Femur (tissue), 1 donor: Measurements from ENCODE around the gene SLC16A3.

Experiments used
- DNase-seq: peaks from one replicate; pipeline ENCODE4 v3.0.0-alpha.2; 2017

SLC16A3 gene

DNA sequence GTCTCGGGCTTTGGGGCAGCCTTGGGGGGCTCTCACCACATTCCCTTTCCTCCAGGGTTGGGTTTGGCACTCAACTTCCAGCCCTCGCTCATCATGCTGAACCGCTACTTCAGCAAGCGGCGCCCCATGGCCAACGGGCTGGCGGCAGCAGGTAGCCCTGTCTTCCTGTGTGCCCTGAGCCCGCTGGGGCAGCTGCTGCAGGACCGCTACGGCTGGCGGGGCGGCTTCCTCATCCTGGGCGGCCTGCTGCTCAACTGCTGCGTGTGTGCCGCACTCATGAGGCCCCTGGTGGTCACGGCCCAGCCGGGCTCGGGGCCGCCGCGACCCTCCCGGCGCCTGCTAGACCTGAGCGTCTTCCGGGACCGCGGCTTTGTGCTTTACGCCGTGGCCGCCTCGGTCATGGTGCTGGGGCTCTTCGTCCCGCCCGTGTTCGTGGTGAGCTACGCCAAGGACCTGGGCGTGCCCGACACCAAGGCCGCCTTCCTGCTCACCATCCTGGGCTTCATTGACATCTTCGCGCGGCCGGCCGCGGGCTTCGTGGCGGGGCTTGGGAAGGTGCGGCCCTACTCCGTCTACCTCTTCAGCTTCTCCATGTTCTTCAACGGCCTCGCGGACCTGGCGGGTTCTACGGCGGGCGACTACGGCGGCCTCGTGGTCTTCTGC is 8.4 kb downstream of the SLC16A3 start:
- DNase-seq = peak; percentile 43

DNA sequence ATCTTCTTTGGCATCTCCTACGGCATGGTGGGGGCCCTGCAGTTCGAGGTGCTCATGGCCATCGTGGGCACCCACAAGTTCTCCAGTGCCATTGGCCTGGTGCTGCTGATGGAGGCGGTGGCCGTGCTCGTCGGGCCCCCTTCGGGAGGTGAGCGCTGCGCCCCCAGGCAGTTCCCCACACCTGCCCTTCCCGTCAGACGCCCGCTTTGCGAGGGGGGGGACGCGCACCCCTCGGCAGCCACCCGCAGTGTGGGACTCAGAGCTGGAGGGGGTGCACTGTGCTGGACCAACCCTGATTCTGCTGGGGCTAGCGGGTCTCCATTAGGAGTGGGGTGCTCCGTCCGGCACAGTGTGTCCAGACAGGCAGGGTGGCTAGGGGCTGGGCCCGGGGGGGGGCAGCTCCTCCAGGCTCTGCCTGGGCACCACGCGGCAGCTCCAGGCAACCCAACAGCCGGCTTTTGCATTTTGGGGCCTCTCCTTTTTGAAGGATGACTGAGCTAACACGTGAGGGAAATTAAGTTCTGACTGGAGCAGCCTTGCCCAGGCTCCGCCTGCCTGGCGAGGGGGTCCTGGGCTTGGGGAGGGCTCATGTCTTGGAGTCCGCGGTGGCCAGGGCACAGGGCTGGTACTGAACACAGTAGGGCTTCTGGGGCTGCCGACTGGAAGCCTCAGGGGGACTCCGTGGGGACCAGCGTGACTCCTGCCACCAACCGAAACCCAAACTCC is 9.1 kb downstream of the SLC16A3 start:
- DNase-seq = peak; percentile 29

DNA sequence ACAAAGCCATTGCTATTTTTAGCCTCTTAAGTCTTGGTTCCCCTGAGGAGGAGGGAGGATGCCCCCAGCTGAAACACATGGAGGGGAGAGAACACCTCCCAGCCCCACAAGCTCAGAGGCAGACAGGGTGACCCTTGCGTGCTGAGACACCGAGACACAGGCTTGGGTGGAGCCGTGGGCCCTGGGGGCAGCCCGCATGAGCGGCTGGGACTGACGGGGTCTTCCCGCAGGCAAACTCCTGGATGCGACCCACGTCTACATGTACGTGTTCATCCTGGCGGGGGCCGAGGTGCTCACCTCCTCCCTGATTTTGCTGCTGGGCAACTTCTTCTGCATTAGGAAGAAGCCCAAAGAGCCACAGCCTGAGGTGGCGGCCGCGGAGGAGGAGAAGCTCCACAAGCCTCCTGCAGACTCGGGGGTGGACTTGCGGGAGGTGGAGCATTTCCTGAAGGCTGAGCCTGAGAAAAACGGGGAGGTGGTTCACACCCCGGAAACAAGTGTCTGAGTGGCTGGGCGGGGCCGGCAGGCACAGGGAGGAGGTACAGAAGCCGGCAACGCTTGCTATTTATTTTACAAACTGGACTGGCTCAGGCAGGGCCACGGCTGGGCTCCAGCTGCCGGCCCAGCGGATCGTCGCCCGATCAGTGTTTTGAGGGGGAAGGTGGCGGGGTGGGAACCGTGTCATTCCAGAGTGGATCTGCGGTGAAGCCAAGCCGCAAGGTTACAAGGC is 9.8 kb downstream of the SLC16A3 start:
- DNase-seq = peak; percentile 67

DNA sequence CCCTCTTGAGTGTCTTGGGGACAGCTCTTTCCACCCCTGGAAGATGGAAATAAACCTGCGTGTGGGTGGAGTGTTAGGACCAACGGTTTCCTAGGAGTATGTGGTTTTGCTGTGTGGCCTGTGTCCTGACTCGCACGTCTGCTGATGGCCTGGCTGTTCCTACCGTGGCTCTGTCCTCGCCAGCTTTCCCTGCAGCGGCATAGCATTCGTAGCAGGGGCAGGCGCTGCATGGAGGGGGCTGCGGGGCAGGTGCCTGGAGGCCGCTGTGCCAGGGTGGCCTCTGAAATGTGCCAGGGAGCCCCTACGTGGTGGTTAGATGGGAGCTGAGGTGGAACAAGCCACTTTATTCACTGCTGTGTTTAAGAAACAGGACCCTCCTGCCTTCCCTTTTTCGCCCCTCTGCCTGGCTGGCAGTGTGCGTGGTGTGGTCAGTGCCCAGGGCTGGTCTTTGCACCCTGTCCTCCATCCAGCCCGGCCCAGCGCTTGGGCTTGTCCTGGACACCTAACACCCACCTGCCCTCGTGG is 10.6 kb downstream of the SLC16A3 start:
- peak; percentile 21 for DNase-seq

DNA sequence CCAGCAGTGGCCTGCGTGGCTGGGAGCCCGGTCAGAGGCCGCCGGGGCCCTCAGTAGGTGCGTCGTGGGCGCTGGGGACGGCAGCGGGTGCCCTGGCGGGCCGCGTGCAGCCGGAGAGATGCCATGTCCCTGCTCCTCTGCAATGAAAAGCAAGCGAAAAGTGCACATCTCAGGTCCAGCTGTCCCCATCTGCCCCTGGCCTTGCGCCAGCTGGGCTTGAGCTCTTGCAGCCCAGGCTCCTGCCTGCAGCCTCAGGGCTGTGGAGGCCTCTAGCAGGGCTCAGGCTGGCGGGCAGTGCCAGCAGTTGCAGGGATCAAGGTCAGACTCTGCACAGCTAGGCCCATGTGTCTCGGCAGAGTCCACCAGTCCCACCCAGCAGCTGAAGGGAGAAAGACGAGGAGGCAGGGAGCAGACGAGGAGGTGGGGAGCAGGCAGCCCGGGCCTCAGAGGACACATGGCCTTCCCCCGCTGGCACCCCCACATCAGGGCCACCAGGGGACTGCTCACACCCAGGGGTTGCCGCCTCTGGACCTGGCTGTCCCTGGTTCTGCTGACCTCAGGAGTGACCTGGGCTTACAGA is 11.2 kb downstream of the SLC16A3 start:
- peak; percentile 49 for DNase-seq

DNA sequence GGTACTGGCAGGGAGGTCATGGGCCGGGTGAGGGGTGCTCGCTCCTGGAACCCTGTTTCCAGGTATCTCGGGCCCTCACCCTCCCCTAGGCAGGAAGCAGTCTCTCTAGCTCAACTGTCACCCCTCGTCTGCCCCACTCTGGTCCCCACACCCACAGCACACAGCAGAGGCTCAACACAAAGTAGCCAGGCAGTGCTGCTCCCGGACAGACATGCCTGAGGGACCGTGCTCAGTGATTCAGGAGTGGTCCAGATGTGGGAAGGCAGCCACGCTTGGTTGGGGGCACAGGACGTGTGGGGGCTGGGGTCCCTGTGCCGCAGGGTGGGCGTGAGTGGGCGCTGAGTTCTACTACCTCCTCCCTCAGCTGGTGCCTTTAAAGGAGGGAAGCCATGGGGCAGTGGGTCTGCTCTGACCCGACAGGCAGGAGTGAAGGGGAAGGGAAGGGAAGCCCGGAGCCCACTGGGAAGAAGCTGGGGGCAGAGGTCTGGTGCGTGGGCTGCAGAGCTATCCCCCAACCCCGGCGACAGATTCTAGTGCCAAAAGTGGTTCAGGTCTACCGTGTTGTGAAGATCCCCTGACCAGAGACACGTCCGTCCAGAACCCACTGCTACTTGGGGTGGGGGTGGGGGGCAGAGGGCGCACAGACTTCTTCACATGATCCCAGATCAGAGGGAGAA is 11.8 kb downstream of the SLC16A3 start:
- DNase-seq = peak; percentile 28

DNA sequence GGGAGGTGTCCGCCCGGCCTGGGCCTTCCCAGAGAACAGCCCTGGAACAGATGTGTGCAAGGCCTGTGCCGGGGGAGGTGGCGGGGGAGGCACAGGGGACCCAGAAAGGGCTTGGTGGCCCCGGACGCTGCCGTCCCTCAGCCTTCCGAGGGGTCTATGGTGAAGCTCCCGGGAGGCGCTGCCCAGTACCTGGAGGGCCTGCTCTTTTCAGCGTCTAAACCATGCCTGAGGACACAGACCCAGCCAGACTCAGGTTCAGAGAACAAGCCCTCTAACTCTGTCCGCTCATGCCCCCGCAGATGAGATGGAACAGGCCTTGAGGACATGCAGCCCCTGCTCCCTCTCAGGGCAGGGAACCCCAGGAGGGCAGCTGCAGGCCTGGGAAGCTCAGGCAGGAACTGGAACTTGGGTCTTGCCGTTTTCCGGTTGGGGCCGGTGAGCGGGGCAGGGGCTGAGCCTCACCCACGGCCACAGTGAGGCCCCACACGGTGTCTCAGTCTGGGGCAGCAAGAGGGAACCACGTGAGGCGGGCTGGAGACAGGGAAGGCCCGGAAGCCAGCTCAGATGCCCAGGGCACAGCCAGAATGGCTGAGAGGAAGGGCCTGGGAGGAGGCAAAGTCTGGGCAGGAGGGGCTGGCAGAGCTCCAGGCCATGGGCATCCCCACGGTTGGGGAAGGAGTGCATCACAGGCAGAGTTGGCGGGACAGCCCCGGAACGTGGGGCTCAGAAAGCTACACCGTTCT is 12.5 kb downstream of the SLC16A3 start:
- peak; percentile 78 for DNase-seq

DNA sequence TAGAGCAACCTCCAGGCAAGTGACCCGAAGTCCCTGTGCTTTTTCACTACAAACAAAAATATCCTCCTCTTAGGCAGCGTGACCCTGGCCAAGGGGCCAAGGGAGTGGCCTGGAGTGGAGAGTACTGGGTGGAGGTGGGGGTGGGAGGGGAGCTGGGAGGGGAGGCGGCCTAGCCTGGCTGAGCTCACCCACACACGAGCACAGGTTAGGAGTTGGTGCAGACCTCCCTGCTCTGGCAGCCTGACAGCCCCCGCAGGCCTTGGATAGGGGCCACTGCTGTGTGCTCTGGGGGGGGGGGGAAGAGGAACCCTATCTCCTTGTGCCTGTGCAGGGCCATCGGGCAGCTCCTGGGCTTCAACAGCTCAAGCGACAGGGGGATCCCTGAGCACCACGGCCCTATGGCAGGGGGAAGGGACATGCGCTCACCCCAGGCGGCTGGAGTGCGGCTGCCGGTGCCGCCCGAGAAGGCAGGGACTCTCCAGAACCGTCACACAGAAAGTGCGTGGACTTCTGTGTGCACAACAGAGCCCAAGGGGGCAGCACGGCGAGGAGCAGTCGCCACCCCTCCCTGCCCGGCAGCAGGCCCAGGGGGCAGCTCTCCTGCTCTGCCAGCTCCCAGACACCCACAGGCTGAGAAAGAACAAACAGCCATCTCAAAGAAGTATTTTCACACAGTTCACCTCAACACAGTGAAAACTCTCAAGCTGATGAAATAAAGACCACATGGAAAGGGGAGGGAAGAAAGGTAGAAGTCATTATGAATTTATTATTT is 13.3 kb downstream of the SLC16A3 start:
- peak; percentile 63 for DNase-seq

DNA sequence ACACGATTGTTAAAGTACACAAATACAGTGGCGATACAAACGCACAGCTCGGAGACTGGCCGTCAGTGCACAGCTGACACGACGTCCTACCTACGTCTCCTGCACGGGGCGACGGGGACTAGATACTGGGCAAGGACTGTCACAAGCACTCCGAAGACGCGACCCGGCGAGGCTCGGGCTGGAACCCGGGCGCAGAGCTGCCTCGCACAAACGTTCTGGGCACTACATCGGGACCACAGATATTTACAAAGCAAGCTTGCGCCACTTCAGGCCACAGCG is 13.8 kb downstream of the SLC16A3 start:
- DNase-seq = no peak

DNA sequence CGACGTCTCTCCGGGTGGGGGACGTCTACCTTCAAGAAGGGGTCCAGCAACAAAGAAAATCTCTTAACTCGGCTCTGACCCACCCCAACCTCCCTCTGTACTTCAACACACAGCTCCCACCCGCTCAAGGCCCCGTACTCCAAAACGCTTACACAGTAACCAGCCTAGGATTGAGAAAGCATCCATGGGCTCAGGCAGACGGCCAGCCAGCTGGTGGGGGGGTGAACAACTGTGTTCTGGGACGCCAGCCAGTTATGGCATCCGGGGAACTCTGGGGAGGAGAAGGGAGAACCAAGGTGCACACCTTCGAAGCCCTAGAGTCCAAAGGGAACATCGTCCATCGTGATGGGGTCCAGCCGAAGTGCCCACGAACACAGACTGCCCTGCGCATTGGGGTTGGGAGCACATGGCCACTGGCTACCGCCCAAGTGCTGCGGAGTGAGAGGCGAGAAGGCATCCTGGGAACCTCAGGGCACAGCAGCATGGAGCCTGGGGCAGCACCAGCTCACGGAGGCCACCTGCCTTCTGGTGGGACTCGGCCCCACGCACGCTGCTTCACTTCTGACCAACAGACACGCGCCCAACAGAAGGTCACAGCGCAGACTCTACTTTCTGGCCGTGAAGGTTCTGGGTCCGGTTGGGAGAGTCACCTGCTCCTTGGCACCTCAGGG is 14.3 kb downstream of the SLC16A3 start:
- DNase-seq = peak; percentile 88

DNA sequence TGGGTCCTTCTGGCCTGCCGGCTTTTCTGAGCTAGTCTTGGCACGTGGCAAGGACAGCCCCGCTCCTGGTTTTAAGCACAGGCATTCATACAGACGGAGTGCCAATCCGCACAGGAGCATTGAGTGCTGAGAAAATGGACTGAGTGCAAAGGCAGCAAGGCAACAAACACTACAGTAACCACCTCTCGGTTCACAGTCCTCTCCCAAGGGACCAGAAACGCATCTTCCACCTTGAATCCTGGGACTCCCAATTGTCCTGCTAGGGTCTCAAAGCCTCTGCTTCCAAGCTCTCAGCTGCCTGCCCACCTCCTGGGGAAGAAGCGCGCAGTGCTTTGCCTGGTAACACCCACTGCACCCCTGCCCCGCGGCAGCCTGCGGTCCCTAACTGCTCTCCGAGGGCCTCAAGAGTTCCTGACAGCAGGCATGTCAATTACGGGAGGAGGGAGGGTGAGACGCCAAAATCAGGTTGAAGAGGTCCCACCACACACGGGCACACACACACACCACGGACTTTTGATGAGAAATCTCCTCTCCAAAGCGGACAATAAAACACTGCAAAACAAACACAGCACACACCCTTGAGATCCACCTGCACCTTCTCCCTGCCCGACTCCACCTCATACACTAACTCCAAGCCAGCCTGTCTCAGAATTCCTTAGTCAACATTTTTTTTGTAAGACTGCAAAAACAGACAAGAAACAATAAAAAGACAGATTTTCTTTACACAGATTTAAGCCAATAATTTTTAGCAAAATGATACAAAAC is 15.0 kb downstream of the SLC16A3 start:
- DNase-seq = peak; percentile 19

DNA sequence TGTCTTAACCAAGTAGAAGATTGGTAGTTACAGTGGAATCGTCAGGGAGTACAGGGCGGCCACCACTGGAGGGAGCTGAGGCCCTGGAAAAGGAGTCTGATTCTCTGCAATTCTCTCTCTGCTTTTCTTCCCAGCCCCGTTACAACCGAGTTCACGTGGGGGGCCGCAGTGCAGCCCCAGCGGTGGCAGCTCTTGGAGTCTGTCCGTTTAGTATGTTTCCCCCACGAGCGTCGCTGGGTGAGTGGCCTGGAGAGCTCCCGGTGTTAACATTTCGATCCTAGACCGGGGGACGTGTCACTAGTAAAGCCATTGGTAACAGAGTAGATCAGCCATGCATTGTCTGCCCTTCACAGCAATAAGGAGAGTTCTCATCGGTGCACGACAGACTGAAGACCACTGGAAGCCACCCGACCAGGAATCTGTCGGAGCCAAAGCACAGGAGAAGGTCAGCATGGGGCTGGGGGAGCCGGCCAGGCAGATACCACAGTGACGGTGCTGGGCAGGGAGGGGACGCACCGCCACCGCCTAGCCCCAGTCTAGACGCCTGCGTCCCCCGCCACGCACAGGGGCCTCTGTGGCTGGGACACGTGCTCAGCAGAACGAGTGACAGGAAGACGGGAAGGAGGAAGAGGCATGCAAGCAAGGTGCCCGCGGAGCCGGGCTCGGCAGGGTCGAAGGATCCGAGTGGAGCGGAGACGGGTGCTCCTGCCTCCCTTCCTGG is 15.7 kb downstream of the SLC16A3 start:
- peak; percentile 54 for DNase-seq

DNA sequence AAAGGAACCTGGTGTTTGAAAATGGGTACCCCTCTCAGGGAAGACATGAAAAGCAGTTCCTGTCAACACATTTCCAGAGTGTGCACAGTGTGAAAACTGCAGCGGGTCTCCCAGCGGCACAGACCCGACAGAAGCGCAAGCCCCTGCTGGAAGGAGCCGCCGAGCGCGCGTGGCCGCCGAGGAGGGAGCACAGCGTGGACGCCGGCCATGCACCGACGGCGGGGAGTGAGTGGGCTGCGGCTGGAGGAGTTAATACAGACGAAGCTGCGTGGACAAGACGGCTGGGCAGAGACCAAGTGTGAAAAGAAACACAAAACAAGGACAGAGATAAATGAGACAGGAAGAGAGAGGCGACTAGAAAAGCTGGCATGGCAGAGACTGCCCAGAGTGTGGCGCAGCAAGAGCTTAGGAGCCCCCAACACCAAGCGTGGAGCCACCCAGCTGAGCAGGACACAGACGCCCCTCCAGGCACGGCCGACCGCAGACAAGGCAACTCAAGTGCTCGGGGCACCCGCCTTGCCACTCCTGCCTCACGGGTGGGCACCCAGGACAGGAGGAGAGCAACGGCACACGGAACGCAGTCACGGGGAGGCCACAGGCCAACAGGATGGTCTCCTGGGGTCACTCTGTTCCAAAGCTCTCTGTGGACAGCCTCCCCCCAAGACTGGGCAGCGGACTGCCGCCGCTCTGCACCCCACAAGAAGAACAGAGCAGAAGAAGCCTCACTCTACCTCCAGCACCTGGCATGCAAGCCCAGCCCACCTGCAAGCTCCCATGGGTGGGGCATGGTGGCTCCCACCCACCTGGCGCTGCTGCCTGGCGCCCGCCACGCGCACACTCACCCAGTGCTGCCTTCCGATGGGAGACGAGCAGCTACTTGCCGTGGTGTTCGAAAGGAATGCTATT is 16.5 kb downstream of the SLC16A3 start:
- no peak for DNase-seq

DNA sequence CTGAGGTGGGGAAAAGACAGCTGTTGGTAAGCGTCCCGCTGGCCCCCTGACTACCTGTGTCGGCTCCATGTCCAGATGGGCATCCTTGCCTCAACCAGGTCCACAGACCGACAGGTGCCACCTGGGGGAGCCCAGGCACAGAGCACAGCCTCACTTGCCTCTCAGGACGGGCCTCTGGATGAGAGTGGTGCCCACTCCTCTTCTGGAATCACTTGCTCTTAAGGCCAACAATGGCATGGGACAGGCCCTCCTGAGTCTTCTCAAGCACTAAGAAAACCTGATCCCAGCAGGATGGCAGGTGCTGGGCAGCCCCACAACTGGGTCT is 17.2 kb downstream of the SLC16A3 start:
- no peak for DNase-seq

DNA sequence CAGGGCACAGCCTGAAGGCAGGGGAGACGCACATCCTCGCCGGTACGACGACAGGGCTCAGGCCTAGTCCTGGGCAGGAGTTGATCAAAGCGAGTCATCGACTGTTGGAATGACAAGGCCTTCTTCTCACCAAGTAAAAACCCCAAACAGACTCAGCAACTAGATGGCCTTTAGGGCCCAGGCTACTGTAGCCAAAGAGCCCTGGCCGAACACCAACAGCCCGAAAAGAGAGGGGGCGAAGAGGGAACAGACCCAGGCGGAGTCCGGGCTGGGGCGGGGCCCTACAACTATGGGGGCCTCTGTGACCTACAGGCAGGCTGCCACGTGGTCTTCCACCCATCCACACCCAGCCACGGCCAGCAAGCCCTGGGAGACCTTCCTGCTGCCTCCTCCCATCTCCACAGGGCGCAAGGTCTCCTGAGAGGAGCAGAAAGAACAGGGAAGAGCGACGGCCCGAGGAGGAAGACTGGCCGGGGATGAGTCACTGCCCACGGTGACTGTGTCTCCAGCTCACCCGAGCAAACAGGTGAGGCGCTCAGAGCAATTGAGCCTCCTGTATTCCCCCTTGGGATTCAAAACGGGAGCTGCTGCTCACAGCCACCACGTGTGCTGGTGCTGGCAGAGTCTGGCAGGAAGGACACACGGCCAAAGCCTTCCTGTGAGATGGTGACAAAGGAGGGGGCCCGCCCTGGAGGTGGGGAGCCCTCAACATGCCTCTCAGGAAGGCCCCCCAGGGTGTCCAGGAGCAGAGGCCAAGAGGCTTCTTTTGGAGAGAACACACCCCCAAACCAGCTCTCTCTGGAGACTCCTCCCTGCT is 17.7 kb downstream of the SLC16A3 start:
- no peak for DNase-seq

DNA sequence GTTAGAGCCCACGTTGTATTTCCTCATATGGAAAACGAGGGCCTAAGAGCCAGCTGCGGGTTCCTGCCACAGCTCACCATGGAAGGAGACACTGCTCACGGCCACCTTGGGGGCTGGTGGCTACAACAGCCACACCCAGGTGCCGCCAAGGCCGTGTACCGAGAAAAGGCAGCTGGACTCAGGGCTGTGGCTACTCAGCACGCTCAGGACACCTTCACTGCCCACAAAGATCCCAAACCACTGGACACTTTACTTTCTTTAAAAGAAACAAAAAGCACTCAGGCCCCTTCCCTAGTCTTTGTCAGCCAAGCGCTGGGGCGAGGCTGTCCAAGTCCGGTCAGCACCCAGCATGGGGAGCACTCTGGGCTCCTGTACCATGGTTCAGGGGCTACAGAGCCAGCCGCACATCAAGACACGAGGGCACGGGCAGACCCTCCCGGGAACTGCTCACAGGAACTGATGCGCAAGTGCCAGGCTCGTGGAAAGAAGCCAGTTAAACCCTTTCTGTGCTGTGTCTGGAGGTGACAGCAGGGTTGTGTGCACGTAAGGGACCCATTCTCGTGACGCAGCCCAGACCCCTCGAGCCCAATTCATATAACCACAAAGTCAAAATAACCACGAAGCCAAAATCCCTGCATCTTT is 18.5 kb downstream of the SLC16A3 start:
- DNase-seq = no peak
